ENCODE results near the gene MLLT3. TPM values are rescaled to one million over a fixed set of nuclear protein-coding genes. Genes with fewer than 3 reads are reported as not detected.

Gene MLLT3
- total and polyA plus RNA-seq, 2 donors (not counting 3 experiments of a cell fraction or from before 2014, with no cell fraction given): 6.1 to 10.0 TPM

- H3K79me2 ChIP-seq (ENCODE audit: control insufficient read depth, insufficient read depth, low read length): no peaks in the 10 kb centered on the region
- H3K9me3 ChIP-seq (replicated peaks; ENCODE audit: control insufficient read depth, insufficient read depth, low read length): no peaks in the 10 kb centered on the region
- no peaks in the 10 kb centered on the region for H4K20me1 ChIP-seq (replicated peaks; ENCODE audit: control insufficient read depth, extremely low read depth, insufficient read depth, low read length)
- DNase-seq (ENCODE audit: low read depth, low spot score): no peak
- H3K9me1 ChIP-seq (replicated peaks; ENCODE audit: control insufficient read depth, extremely low read depth, insufficient read depth, low read length): no peaks in the 10 kb centered on the region
- no peak overlapping the region for H3K4me2 ChIP-seq (ENCODE audit: insufficient read depth, low read length)
- H3K4me1 ChIP-seq (ENCODE audit: control insufficient read depth, extremely low read depth, insufficient read depth, low read length): no peaks in the 10 kb centered on the region
- H3K27ac ChIP-seq (ENCODE audit: insufficient read depth, low read depth, low read length): no peak overlapping the region
- intact Hi-C loops (cut with micrococcal nuclease): no loop called here
- BruUV-seq (replicated peaks): no TSS peak
- ChIA-PET POLR2A (interaction anchor here (0.6 kb wide), 1 partner anchor 1160 kb away, joined by 3 read pairs; no protein-coding TSS in a partner anchor), CTCF (interaction anchor here (0.6 to 0.7 kb wide), 2 partner anchors 9 to 110 kb away, joined by 3 read pairs; no protein-coding TSS in a partner anchor)
- no peak for FAIRE-seq
- TF ChIP-seq POLR2A (IDR thresholded peaks at IDR 0.05; ENCODE audit: low read depth, low read length): no peak
- TF ChIP-seq FOS (IDR thresholded peaks at IDR 0.05; ENCODE audit: borderline replicate concordance, insufficient read depth, low read length): no peak
- no peak for TF ChIP-seq GATA2 (IDR thresholded peaks at IDR 0.05; ENCODE audit: insufficient read depth, insufficient read length, low read depth, low read length)
- no peak for TF ChIP-seq POLR2AphosphoS5 (IDR thresholded peaks at IDR 0.05; ENCODE audit: insufficient read depth, low read depth, low read length)
- TF ChIP-seq MYC (IDR thresholded peaks at IDR 0.05; ENCODE audit: low read depth, low read length): no peak
- no peak for TF ChIP-seq EZH2 (IDR thresholded peaks at IDR 0.05; ENCODE audit: borderline replicate concordance, low read depth, low read length, severe bottlenecking)
- TF ChIP-seq CTCF (IDR thresholded peaks at IDR 0.05; ENCODE audit: extremely low read depth in 1 of 2, insufficient read depth in 1 of 2, low read depth in 1 of 2, low read length in 2 of 2): no peak
- no peak for TF ChIP-seq JUN (IDR thresholded peaks at IDR 0.05; ENCODE audit: borderline replicate concordance, insufficient read depth, insufficient read length, low read depth)
- TF ChIP-seq MAX (IDR thresholded peaks at IDR 0.05; ENCODE audit: insufficient read depth, insufficient read length): no peak
- H3K36me3 ChIP-seq (ENCODE audit: control insufficient read depth in 2 of 2, extremely low read depth in 1 of 2, insufficient read depth in 2 of 2, low read length in 2 of 2): no peaks in the 10 kb centered on the region
- H2AFZ ChIP-seq (ENCODE audit: low read depth, low read length): no peak overlapping the region
- no peak overlapping the region for H3K9ac ChIP-seq (replicated peaks; ENCODE audit: extremely low read depth, insufficient read depth, low read length)
- dilution Hi-C loops (cut with MboI; ENCODE audit: extremely low pct_ligation_motif_present, low sequenced_read_pairs): no loop called here
- no peaks in the 10 kb centered on the region for H3K27me3 ChIP-seq (ENCODE audit: control insufficient read depth in 2 of 2, insufficient read depth in 2 of 2, low read length in 2 of 2)
- H3K4me3 ChIP-seq (replicated peaks in 1 of 3; ENCODE audit: insufficient read depth in 1 of 3, low read depth in 1 of 3, low read length in 3 of 3): no peak overlapping the region
These were observed 49.3 kb upstream of the MLLT3 start for GRCh38 chr9:20671635-20672034.

Measured in endothelial cell of umbilical vein (primary cell).